GM18868 (cell line): ENCODE measurements around the gene RFX7.
"Not testable (repeated sequence)": the region's sequence is repeated elsewhere in the genome, so short reads cannot be mapped to it uniquely, and the experiment has no call there.

Experiments
- ATAC-seq: cut with Tn5 transposase; IDR thresholded peaks from one replicate; pipeline ENCODE4 v1.9.1; 2021; ENCODE audit warnings: mild to moderate bottlenecking, moderate library complexity; ENCODE audit not compliant: unreplicated experiment

The RFX7 gene

GRCh38 chr15:56207711-56208110, 36.0 kb downstream of the RFX7 start:
- ATAC-seq = no peak

- peak; percentile 83 for ATAC-seq
Measured at GRCh38 chr15:56207092-56207491, 36.6 kb downstream of the RFX7 start.

GRCh38 chr15:56205061-56205876, 38.4 kb downstream of the RFX7 start:
- peak; percentile 44 for ATAC-seq

GRCh38 chr15:56203312-56203922, 40.3 kb downstream of the RFX7 start:
- not testable (repeated sequence) for ATAC-seq

GRCh38 chr15:56202701-56203100, 41.0 kb downstream of the RFX7 start:
- ATAC-seq = no peak

- ATAC-seq = peak; percentile 89
Measured at GRCh38 chr15:56199038-56199437, 44.6 kb downstream of the RFX7 start.

- no peak for ATAC-seq
Measured at GRCh38 chr15:56194035-56194434, 49.6 kb downstream of the RFX7 start.

GRCh38 chr15:56192659-56193442, 50.8 kb downstream of the RFX7 start:
- no peak for ATAC-seq

- no peak for ATAC-seq
Measured at GRCh38 chr15:56187665-56188064, 56.0 kb downstream of the RFX7 start.

- ATAC-seq = peak; percentile 48
Measured at GRCh38 chr15:56185980-56186379, 57.7 kb downstream of the RFX7 start.

GRCh38 chr15:56184516-56184915, 59.2 kb downstream of the RFX7 start:
- no peak for ATAC-seq

- no peak for ATAC-seq
Measured at GRCh38 chr15:56180851-56181250, 62.8 kb downstream of the RFX7 start.

GRCh38 chr15:56176996-56177395, 66.7 kb downstream of the RFX7 start:
- ATAC-seq = no peak

GRCh38 chr15:56175788-56176187, 67.9 kb downstream of the RFX7 start:
- ATAC-seq = no peak

GRCh38 chr15:56174649-56175048, 69.0 kb downstream of the RFX7 start:
- no peak for ATAC-seq

- no peak for ATAC-seq
Measured at GRCh38 chr15:56168394-56168793, 75.3 kb downstream of the RFX7 start.

- ATAC-seq = no peak
Measured at GRCh38 chr15:56165234-56165633, 78.4 kb downstream of the RFX7 start.

GRCh38 chr15:56160966-56161365, 82.7 kb downstream of the RFX7 start:
- ATAC-seq = no peak

GRCh38 chr15:56156877-56157276, 86.8 kb downstream of the RFX7 start:
- ATAC-seq = no peak

GRCh38 chr15:56155278-56155677, 88.4 kb downstream of the RFX7 start:
- ATAC-seq = not testable (repeated sequence)

- not testable (repeated sequence) for ATAC-seq
Measured at GRCh38 chr15:56154768-56155167, 88.9 kb downstream of the RFX7 start.

GRCh38 chr15:56150204-56150603, 93.5 kb downstream of the RFX7 start:
- ATAC-seq = no peak
